Measurements from ENCODE around the gene LTF. TPM values are rescaled to one million over a fixed set of nuclear protein-coding genes. Genes with fewer than 3 reads are reported as not detected.

LTF gene
- total and polyA plus RNA-seq, 9 of the 15 experiments (the other 6 are each of a cell fraction or from before 2014, with no cell fraction given) = 0.07 TPM; not detected in 8

- TF ChIP-seq REST (IDR thresholded peaks at IDR 0.05; ENCODE audit: borderline replicate concordance) = no peak
- TF ChIP-seq REST (CRISPR knock-in tag; IDR thresholded peaks at IDR 0.05; ENCODE audit: low read depth) = no peak
- TF ChIP-seq ZBTB9 (CRISPR knock-in tag; IDR thresholded peaks at IDR 0.05) = peak; percentile 82
- TF ChIP-seq ZBTB43 (CRISPR knock-in tag; IDR thresholded peaks at IDR 0.05) = no peak
- no peak for TF ChIP-seq PHTF2 (CRISPR knock-in tag; IDR thresholded peaks at IDR 0.05)
- peak; percentile 61 for TF ChIP-seq ZNF24 (IDR thresholded peaks at IDR 0.05)
- no peak for TF ChIP-seq RFX1 (IDR thresholded peaks at IDR 0.05)
- peak; percentile 94 for TF ChIP-seq CREB3 (tag; conservative IDR thresholded peaks at IDR 0.05; ENCODE audit: low read depth)
- peak; percentile 25; the same call in 1 of the 2 replicates for TF ChIP-seq KLF6 (CRISPR knock-in tag; IDR thresholded peaks at IDR 0.05; ENCODE audit: borderline replicate concordance)
- peak; percentile 70; the same call in 1 of the 2 replicates for TF ChIP-seq ZNF561 (CRISPR knock-in tag; conservative IDR thresholded peaks at IDR 0.05)
These were observed 57.7 kb downstream of the LTF start, which contains the start of the genes CCR5AS and CCRL2 (continued) for GRCh38 chr3:46406788-46407611.

All from K562 (cell line).